ENCODE measurements around the gene AQP6.

The AQP6 gene

DNA sequence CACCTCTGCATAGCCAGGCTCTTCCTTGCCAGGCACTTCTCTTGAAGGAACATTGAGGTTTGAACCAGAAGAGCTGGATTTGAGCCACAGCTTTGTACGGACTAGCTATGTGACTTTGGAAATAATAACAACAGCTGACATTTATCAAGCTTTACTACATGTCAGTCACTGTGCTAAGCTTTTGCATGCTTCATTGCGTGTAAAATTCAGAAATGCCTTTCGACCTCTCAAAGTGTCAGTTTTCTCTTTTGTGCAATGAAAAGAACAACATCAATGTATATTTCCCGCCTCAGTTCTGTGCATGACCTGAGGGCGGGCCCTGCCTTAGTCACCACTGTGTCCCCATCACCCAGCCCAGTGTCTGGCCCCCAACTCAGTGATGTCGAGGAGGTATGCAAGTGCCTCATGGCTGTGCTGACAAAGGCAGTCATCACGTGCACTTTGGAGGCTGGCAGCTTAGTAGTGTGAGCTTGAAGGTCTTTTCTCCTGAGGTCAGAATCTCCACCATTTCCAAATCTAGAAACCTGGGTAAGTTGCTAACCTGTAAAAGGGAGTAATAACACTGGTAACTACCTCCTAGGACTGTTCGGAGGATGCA, 40.1 kb upstream of the AQP6 start:
- no peak for ATAC-seq (ENCODE audit: insufficient read depth, low read depth)
- Histone ChIP-seq H3K27me3 (ENCODE audit: insufficient read depth, low read length, poor library complexity) (peaks cover 12% of the 10 kb centered on the region), H3K9ac (ENCODE audit: low read depth, low read length) (no peak overlapping the region), H3K4me1 (ENCODE audit: insufficient read depth, low read length) (no peaks in the 10 kb centered on the region), H3K4me3 (ENCODE audit: low read depth in 1 of 2, low read length in 2 of 2) (no peak overlapping the region), H3K9me3 (ENCODE audit: insufficient read depth, low read length, severe bottlenecking) (no peaks in the 10 kb centered on the region), H3K4me2 (ENCODE audit: insufficient read depth, low read length) (no peak overlapping the region), H3K27ac (ENCODE audit: low read length) (no peak overlapping the region), H3K36me3 (ENCODE audit: insufficient read depth, low read length) (no peaks in the 10 kb centered on the region), H2AFZ (ENCODE audit: low read depth, low read length) (no peak overlapping the region), H4K20me1 (ENCODE audit: insufficient read depth, low read length) (no peaks in the 10 kb centered on the region), H3K79me2 (ENCODE audit: insufficient read depth, low read length) (no peaks in the 10 kb centered on the region)
- no peak for DNase-seq
- TF ChIP-seq EZH2 (IDR thresholded peaks at IDR 0.05; ENCODE audit: borderline replicate concordance, low read depth, low read length, severe bottlenecking) = no peak
- TF ChIP-seq, protein P1, sequence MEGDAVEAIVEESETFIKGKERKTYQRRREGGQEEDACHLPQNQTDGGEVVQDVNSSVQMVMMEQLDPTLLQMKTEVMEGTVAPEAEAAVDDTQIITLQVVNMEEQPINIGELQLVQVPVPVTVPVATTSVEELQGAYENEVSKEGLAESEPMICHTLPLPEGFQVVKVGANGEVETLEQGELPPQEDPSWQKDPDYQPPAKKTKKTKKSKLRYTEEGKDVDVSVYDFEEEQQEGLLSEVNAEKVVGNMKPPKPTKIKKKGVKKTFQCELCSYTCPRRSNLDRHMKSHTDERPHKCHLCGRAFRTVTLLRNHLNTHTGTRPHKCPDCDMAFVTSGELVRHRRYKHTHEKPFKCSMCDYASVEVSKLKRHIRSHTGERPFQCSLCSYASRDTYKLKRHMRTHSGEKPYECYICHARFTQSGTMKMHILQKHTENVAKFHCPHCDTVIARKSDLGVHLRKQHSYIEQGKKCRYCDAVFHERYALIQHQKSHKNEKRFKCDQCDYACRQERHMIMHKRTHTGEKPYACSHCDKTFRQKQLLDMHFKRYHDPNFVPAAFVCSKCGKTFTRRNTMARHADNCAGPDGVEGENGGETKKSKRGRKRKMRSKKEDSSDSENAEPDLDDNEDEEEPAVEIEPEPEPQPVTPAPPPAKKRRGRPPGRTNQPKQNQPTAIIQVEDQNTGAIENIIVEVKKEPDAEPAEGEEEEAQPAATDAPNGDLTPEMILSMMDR (IDR thresholded peaks at IDR 0.05; ENCODE audit: borderline replicate concordance, extremely low read depth, low read length, poor library complexity, severe bottlenecking) = no peak

DNA sequence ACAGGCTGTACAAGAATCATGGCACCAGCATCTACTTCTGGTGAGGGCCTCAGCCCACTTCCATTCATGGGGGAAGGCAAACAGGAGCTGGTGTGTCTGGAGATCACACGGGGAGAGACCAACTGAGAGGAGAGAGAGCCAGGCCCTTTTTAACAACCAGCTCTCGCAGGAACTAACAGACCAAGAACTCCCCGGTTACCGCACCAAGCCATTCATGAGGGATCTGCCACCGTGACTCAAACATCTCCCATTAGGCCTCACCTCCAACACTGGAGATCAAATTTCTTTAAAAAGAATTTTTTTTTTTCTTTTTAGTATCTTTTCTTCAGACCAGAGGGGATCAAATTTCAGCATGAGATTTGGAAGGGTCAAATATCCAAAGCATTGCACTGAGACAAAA, 39.0 kb upstream of the AQP6 start:
- Histone ChIP-seq H2AFZ (ENCODE audit: low read depth, low read length) (no peak overlapping the region), H3K4me1 (ENCODE audit: insufficient read depth, low read length) (no peaks in the 10 kb centered on the region), H3K79me2 (ENCODE audit: insufficient read depth, low read length) (no peaks in the 10 kb centered on the region), H3K4me3 (ENCODE audit: low read depth in 1 of 2, low read length in 2 of 2) (no peak overlapping the region), H4K20me1 (ENCODE audit: insufficient read depth, low read length) (no peaks in the 10 kb centered on the region), H3K9ac (ENCODE audit: low read depth, low read length) (no peak overlapping the region), H3K9me3 (ENCODE audit: insufficient read depth, low read length, severe bottlenecking) (no peaks in the 10 kb centered on the region), H3K27me3 (ENCODE audit: insufficient read depth, low read length, poor library complexity) (peaks cover 12% of the 10 kb centered on the region), H3K36me3 (ENCODE audit: insufficient read depth, low read length) (no peaks in the 10 kb centered on the region), H3K27ac (ENCODE audit: low read length) (no peak overlapping the region), H3K4me2 (ENCODE audit: insufficient read depth, low read length) (no peak overlapping the region)
- TF ChIP-seq, protein P1 (IDR thresholded peaks at IDR 0.05; ENCODE audit: borderline replicate concordance, extremely low read depth, low read length, poor library complexity, severe bottlenecking) = no peak
- no peak for TF ChIP-seq EZH2 (IDR thresholded peaks at IDR 0.05; ENCODE audit: borderline replicate concordance, low read depth, low read length, severe bottlenecking)
- no peak for ATAC-seq (ENCODE audit: insufficient read depth, low read depth)
- no peak for DNase-seq

DNA sequence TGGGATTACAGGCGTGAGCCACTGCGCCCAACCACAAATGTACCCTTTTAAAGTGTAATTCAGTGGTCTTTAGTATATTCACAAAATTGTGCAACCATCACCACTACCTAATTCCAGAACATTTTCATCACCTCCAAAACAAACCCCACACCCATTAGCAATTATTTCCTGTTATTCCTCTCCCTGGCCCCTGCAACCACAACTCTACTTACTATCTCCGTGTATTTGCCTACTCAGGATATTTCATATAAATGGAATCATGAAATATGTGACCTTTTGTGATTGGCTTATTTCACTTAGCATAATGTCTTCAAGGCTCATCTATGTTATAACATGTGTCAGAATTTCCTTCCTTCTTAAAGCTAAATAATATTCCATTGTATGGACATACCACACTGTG, 38.2 kb upstream of the AQP6 start:
- no peak overlapping the region for H2AFZ ChIP-seq (ENCODE audit: low read depth, low read length)

More for the DNA sequence above, 38.2 kb upstream of the AQP6 start:
- ATAC-seq (ENCODE audit: insufficient read depth, low read depth) = no peak
- Histone ChIP-seq H3K27ac (ENCODE audit: low read length) (no peak overlapping the region), H3K9me3 (ENCODE audit: insufficient read depth, low read length, severe bottlenecking) (no peaks in the 10 kb centered on the region), H3K79me2 (ENCODE audit: insufficient read depth, low read length) (no peaks in the 10 kb centered on the region), H3K27me3 (ENCODE audit: insufficient read depth, low read length, poor library complexity) (peaks cover 8% of the 10 kb centered on the region), H3K4me1 (ENCODE audit: insufficient read depth, low read length) (no peaks in the 10 kb centered on the region), H3K36me3 (ENCODE audit: insufficient read depth, low read length) (no peaks in the 10 kb centered on the region), H3K4me2 (ENCODE audit: insufficient read depth, low read length) (no peak overlapping the region), H4K20me1 (ENCODE audit: insufficient read depth, low read length) (no peaks in the 10 kb centered on the region), H3K4me3 (ENCODE audit: low read depth in 1 of 2, low read length in 2 of 2) (no peak overlapping the region), H3K9ac (ENCODE audit: low read depth, low read length) (no peak overlapping the region)
- DNase-seq = no peak
- no peak for TF ChIP-seq EZH2 (IDR thresholded peaks at IDR 0.05; ENCODE audit: borderline replicate concordance, low read depth, low read length, severe bottlenecking)
- TF ChIP-seq, protein P1 (IDR thresholded peaks at IDR 0.05; ENCODE audit: borderline replicate concordance, extremely low read depth, low read length, poor library complexity, severe bottlenecking) = no peak
